Lung (tissue), 16 donors: Measurements from ENCODE around the gene TSSK6. TPM values are rescaled to one million over a fixed set of nuclear protein-coding genes. Genes with fewer than 3 reads are reported as not detected.

Experiments used
- ATAC-seq: fragments of 200-7000 bp; cut with Tn5 transposase; one replicate; pipeline ENCODE4 v1.9.1; 2020; ENCODE audit warnings: moderate number of reproducible peaks; ENCODE audit not compliant: insufficient read depth, low FRiP score
- DNase-seq, 3 donors: peaks; one replicate each; pipeline ENCODE4 v3.0.0-alpha.2; 2013 to 2017
- H3K27ac ChIP-seq, 2 donors: one replicate each; pipeline ENCODE4 v1.5.1; 2013; ENCODE audit warnings: mild to moderate bottlenecking in 2 of 2, moderate library complexity in 2 of 2, control low read depth in 1 of 2, inconsistent platforms in 1 of 2, low read depth in 1 of 2, low read length in 1 of 2
- H3K27me3 ChIP-seq, 3 donors: one replicate each; pipeline ENCODE4 v1.5.1; 2013; ENCODE audit warnings: low read length in 2 of 3; ENCODE audit not compliant: control insufficient read depth in 3 of 3, insufficient read depth in 3 of 3
- H3K36me3 ChIP-seq, 4 donors: one replicate each; pipeline ENCODE4 v1.5.1; 2013; ENCODE audit warnings: low read length in 4 of 4, mild to moderate bottlenecking in 1 of 4, moderate library complexity in 1 of 4; ENCODE audit not compliant: control insufficient read depth in 4 of 4, insufficient read depth in 4 of 4
- H3K4me1 ChIP-seq, 5 donors: one replicate each; pipeline ENCODE4 v1.5.1; 2013; ENCODE audit warnings: low read length in 5 of 5, mild to moderate bottlenecking in 2 of 5, moderate library complexity in 1 of 5; ENCODE audit not compliant: control insufficient read depth in 5 of 5, insufficient read depth in 5 of 5
- H3K4me3 ChIP-seq: one replicate; pipeline ENCODE4 v1.5.1; 2013; ENCODE audit warnings: mild to moderate bottlenecking, control low read depth, moderate library complexity
- H3K9ac ChIP-seq, 2 donors: one replicate each; pipeline ENCODE4 v1.5.1; 2013; ENCODE audit warnings: low read length in 2 of 2, control low read depth in 1 of 2; ENCODE audit not compliant: insufficient read depth in 1 of 2
- H3K9me3 ChIP-seq, 4 donors: one replicate each; pipeline ENCODE4 v1.5.1; 2013; ENCODE audit warnings: low read length in 3 of 4, mild to moderate bottlenecking in 1 of 4, moderate library complexity in 1 of 4; ENCODE audit not compliant: control insufficient read depth in 4 of 4, insufficient read depth in 3 of 4
- WGBS, 2 donors: extraction: QIAGEN DNeasy Blood & Tissue Kit; methylation state at CpG; one replicate each; pipeline ENCODE4 v1.1.7; 2013; 5-methylcytosine and 5-hydroxymethylcytosine counted together
- long read RNA-seq, 5 donors: transcript quantifications; one replicate each; lab custom pipeline, GENCODE V29; 2026
- polyA plus RNA-seq, 2 donors: library from polyadenylated mRNA; stranded (reverse); fragments of 200-250 nt; gene quantifications; one replicate each; pipeline ENCODE4 v1.2.1, GENCODE V29; 2013
- total RNA-seq, 2 donors: library from RNA; depleted of rRNA in 1 of 2; stranded (reverse); fragments of >200 nt in 1 of 2; gene quantifications; one replicate each; pipeline ENCODE4 v1.2.1, GENCODE V29; 2014 to 2021
- TF ChIP-seq, protein P1 (sequence below): IDR thresholded peaks from 2 replicates; pipeline ENCODE4 v1.5.1; 2012; ENCODE audit warnings: mild to moderate bottlenecking; ENCODE audit errors: control extremely low read depth, extremely low read depth
- donor health status: control.
- donor health status: control.
- donor health status: Bipolar disorder and iron deficiency.
- donor health status: healthy.
- donor health status: DM: yes; HTN: yes; CAD: no.

The TSSK6 gene
- total RNA-seq (1 to 10 TPM; 2.3 to 3.1 TPM), polyA plus RNA-seq (1 to 10 TPM in 1 of 2 donors, under 1 TPM in 1; 0.89 to 1.7 TPM)
- long read RNA-seq, donor 1, partial matches to known transcripts, result 0 of 1 reads
- long read RNA-seq, donor 1, other reads (novel, unspliced or antisense), result 0 of 1 reads
- long read RNA-seq, donor 2, result 0 reads
- long read RNA-seq, donor 3, partial matches to known transcripts, result 0 of 1 reads
- long read RNA-seq, donor 3, other reads (novel, unspliced or antisense), result 0 of 1 reads
- long read RNA-seq, donor 4, partial matches to known transcripts, result 5 of 5 reads
- long read RNA-seq, donor 4, other reads (novel, unspliced or antisense), result 0 of 5 reads
- long read RNA-seq, donor 5, partial matches to known transcripts, result 0 of 1 reads
- long read RNA-seq, donor 5, other reads (novel, unspliced or antisense), result 0 of 1 reads

DNA sequence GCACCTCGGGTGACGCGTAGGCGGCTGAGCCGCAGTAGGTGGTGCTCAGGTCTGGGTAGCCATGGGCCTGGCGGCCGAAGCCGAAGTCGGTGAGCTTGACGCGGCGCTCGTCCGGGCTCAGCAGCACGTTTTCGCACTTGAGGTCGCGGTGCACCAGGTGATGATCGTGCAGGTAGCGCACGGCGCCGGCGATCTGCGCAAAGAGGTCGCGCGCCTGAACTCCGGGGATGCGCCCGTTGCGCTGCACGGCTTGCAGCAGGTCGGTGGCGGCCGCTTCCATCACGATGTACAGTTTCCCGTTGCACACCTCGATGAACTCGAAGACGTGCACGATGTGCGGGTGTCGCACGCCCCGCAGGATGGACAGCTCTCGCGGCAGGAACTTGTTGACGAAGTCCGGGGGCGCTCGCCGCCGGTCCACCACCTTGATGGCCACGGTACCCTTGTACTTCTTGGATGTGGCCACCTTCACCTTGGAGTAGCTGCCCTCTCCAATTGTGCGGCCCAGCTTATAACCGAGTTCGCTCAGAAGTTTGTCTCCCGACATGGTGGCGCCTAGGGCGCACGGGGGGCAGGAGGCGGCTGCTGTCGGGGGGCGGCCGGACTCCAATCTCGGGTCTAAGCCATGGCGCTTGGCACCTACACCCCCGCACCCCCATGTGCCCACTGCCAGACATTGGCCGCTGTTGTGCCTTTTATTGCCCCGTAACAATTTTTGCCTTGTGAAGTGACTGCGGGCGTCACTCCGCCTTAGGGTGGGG is at the start of gene TSSK6:
TSS of gene TSSK6 (minus strand) at position 668 of the 761 bp plus-strand sequence. CDS start at position 547, 121 bp downstream.
- peak within 1 kb of the TSS; percentile 19 to 88 for H3K9ac ChIP-seq
- H3K27ac ChIP-seq, result peak within 1 kb of the TSS; percentile 84 to 87
- H3K36me3 ChIP-seq, result peaks cover 0 to 8% (median 3%) of the 10 kb centered on the region in 4 donors
- no peak for ATAC-seq
- peaks cover 0 to 9% (median 6%) of the 10 kb centered on the region in 5 donors for H3K4me1 ChIP-seq
- 85 to 90% methylated on average over 74 of the region's 74 CpGs for WGBS, 2 donors
- H3K4me3 ChIP-seq, result peak within 1 kb of the TSS; percentile 81
- peaks cover 0 to 2% (median 0%) of the 10 kb centered on the region in 4 donors for H3K9me3 ChIP-seq
- TF ChIP-seq, protein P1, sequence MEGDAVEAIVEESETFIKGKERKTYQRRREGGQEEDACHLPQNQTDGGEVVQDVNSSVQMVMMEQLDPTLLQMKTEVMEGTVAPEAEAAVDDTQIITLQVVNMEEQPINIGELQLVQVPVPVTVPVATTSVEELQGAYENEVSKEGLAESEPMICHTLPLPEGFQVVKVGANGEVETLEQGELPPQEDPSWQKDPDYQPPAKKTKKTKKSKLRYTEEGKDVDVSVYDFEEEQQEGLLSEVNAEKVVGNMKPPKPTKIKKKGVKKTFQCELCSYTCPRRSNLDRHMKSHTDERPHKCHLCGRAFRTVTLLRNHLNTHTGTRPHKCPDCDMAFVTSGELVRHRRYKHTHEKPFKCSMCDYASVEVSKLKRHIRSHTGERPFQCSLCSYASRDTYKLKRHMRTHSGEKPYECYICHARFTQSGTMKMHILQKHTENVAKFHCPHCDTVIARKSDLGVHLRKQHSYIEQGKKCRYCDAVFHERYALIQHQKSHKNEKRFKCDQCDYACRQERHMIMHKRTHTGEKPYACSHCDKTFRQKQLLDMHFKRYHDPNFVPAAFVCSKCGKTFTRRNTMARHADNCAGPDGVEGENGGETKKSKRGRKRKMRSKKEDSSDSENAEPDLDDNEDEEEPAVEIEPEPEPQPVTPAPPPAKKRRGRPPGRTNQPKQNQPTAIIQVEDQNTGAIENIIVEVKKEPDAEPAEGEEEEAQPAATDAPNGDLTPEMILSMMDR, result no peak
- H3K27me3 ChIP-seq, result no peaks in the 10 kb centered on the region
- DNase-seq, result no peak

DNA sequence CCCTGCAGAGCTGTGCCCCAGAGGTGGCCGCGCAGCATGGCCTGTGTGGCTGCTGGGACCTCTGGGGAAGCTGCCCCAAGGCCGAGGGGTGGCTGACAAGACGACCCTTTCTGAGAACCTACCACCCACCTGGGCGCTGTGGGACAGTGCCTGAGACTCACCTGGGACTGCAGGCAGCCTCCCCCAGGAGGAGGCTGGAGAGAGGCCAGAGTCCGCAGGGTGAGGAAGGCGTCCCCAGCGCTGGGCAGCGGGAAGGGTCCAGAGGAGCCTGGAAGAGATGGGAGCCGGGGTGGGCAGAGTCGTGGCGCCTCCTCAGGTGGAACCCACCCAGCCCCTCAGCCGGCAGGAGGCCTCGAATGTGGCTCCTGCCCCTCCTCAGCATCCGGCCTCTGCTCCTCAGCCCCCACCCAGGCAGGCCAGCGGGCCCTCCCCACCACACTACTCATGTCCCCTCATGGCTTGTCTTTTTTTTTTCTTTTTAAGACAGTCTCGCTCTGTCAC is 48.0 kb upstream of the TSSK6 start:
- no peak overlapping the region for H3K4me3 ChIP-seq
- H3K9ac ChIP-seq, result no peak overlapping the region
- H3K4me1 ChIP-seq, result no peaks in the 10 kb centered on the region
- 88 to 94% methylated on average over 17 of the region's 17 CpGs for WGBS, 2 donors
- ATAC-seq (no peak), DNase-seq (no peak)
- no peaks in the 10 kb centered on the region for H3K9me3 ChIP-seq
- TF ChIP-seq, protein P1, result no peak
- H3K27me3 ChIP-seq, result no peaks in the 10 kb centered on the region
- no peak overlapping the region for H3K27ac ChIP-seq
- H3K36me3 ChIP-seq, result peaks cover 0 to 21% (median 3%) of the 10 kb centered on the region in 4 donors

DNA sequence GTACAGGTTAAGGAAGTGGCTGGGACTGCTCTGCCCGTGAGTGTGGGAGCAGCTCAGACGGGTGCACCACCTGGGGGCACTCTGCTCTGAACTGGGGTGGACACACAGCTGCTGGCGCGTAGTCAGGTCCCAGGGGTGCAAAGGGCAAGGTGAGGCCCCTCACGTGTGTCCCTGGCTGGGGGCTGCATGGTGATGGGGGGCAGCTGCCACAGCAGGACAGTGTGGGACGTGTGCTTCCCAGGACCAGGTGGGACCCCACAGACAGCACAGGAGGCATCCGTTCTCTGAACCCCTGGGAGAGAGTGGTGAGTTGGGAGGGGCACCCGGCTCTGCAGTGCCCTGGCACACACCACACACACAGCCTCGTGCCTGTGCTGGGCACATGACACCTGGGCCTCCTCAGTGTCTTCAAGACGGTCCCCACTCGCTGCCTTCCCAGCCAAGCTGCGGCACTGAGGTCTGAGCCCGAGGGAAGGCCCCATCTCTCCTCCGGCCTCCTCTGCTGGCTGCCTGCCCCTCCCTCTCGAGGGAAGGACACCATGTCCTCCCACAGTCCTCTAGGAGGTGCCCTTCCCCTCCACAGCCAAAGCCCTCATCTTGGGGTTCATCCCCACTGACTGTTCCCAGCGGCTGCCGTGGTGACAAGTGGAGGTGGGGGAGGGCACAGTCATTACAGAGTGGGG is 47.5 kb upstream of the TSSK6 start:
- TF ChIP-seq, protein P1, result no peak
- WGBS, 2 donors, result 76 to 82% methylated on average over 17 of the region's 17 CpGs
- no peaks in the 10 kb centered on the region for H3K9me3 ChIP-seq
- no peak overlapping the region for H3K4me3 ChIP-seq
- DNase-seq (no peak), ATAC-seq (no peak)
- no peaks in the 10 kb centered on the region for H3K4me1 ChIP-seq
- peaks cover 0 to 20% (median 2%) of the 10 kb centered on the region in 4 donors for H3K36me3 ChIP-seq
- H3K27ac ChIP-seq, result no peak overlapping the region
- no peak overlapping the region for H3K9ac ChIP-seq
- H3K27me3 ChIP-seq, result no peaks in the 10 kb centered on the region
